ENCODE results near the gene GGT6.

The GGT6 gene

GRCh38 chr17:4594931-4595684, 34.7 kb upstream of the GGT6 start (continued):
- TF ChIP-seq SNAI2 (CRISPR knock-in tag; IDR thresholded peaks at IDR 0.05) (no peak), TCF4 (CRISPR knock-in tag; IDR thresholded peaks at IDR 0.05; ENCODE audit: borderline replicate concordance) (no peak), CREB5 (CRISPR knock-in tag; IDR thresholded peaks at IDR 0.05; ENCODE audit: low read depth) (no peak), ZC3H10 (CRISPR knock-in tag; IDR thresholded peaks at IDR 0.05) (no peak), ZNF70 (CRISPR knock-in tag; IDR thresholded peaks at IDR 0.05) (no peak)

GRCh38 chr17:4594406-4594805, 34.0 kb upstream of the GGT6 start:
- TF ChIP-seq ESRRG (CRISPR knock-in tag; IDR thresholded peaks at IDR 0.05) (no peak), ZNF565 (CRISPR knock-in tag; conservative IDR thresholded peaks at IDR 0.05; ENCODE audit: low read depth) (no peak), TSHZ2 (CRISPR knock-in tag; IDR thresholded peaks at IDR 0.05) (no peak), ISL1 (CRISPR knock-in tag; IDR thresholded peaks at IDR 0.05) (no peak), ARNTL (CRISPR knock-in tag; IDR thresholded peaks at IDR 0.05; ENCODE audit: borderline replicate concordance, low read depth) (no peak), ZC3H10 (CRISPR knock-in tag; IDR thresholded peaks at IDR 0.05) (no peak), GLIS3 (CRISPR knock-in tag; IDR thresholded peaks at IDR 0.05) (no peak), PATZ1 (CRISPR knock-in tag; IDR thresholded peaks at IDR 0.05; ENCODE audit: borderline replicate concordance) (no peak), ZFP30 (CRISPR knock-in tag; IDR thresholded peaks at IDR 0.05) (no peak), RARB (CRISPR knock-in tag; IDR thresholded peaks at IDR 0.05) (no peak), ZFP3 (CRISPR knock-in tag; IDR thresholded peaks at IDR 0.05) (no peak), BACH2 (CRISPR knock-in tag; IDR thresholded peaks at IDR 0.05; ENCODE audit: borderline replicate concordance) (no peak), OSR1 (CRISPR knock-in tag; IDR thresholded peaks at IDR 0.05) (no peak), PPARA (CRISPR knock-in tag; IDR thresholded peaks at IDR 0.05; ENCODE audit: borderline replicate concordance) (no peak), ZNF70 (CRISPR knock-in tag; IDR thresholded peaks at IDR 0.05) (no peak), CREB5 (CRISPR knock-in tag; IDR thresholded peaks at IDR 0.05; ENCODE audit: low read depth) (no peak), TCF4 (CRISPR knock-in tag; IDR thresholded peaks at IDR 0.05; ENCODE audit: borderline replicate concordance) (no peak), TOX (CRISPR knock-in tag; IDR thresholded peaks at IDR 0.05; ENCODE audit: borderline replicate concordance) (no peak)
- ATAC-seq = no peak

GRCh38 chr17:4593021-4593421, 32.6 kb upstream of the GGT6 start:
- ATAC-seq = no peak
- TF ChIP-seq ZNF70 (CRISPR knock-in tag; IDR thresholded peaks at IDR 0.05) (no peak), CSRNP3 (CRISPR knock-in tag; IDR thresholded peaks at IDR 0.05) (no peak), ISL1 (CRISPR knock-in tag; IDR thresholded peaks at IDR 0.05) (no peak), SNAI2 (CRISPR knock-in tag; IDR thresholded peaks at IDR 0.05) (no peak), ZNF8 (CRISPR knock-in tag; IDR thresholded peaks at IDR 0.05) (no peak), ESRRG (CRISPR knock-in tag; IDR thresholded peaks at IDR 0.05) (no peak), CREB5 (CRISPR knock-in tag; IDR thresholded peaks at IDR 0.05; ENCODE audit: low read depth) (no peak), TOX (CRISPR knock-in tag; IDR thresholded peaks at IDR 0.05; ENCODE audit: borderline replicate concordance) (no peak), TCF4 (CRISPR knock-in tag; IDR thresholded peaks at IDR 0.05; ENCODE audit: borderline replicate concordance) (no peak), CSDC2 (CRISPR knock-in tag; IDR thresholded peaks at IDR 0.05) (no peak), ZFP3 (CRISPR knock-in tag; IDR thresholded peaks at IDR 0.05) (no peak), TSHZ2 (CRISPR knock-in tag; IDR thresholded peaks at IDR 0.05) (no peak)

Measured in SK-N-SH treated with all-trans-retinoic acid at 6 μM for 48 hours (cell line).